Fibroblast of the aortic adventitia (primary cell): ENCODE data around the gene CD69. TPM values are rescaled to one million over a fixed set of nuclear protein-coding genes. Genes with fewer than 3 reads are reported as not detected.
"Not testable (repeated sequence)": the region's sequence is repeated elsewhere in the genome, so short reads cannot be mapped to it uniquely, and the experiment has no call there.

Experiments
- DNase-seq: peaks from one replicate; pipeline ENCODE4 v3.0.0-alpha.2; 2010; ENCODE audit warnings: low read depth
- H3K4me3 ChIP-seq: 2 replicates; pipeline ENCODE4 v1.5.1; 2011; ENCODE audit warnings: low read depth, mild to moderate bottlenecking, control low read depth, low read length, moderate library complexity
- total RNA-seq: library from RNA; depleted of rRNA; stranded (reverse); fragments of >200 nt; gene quantifications from 2 replicates; pipeline ENCODE4 v1.2.3, GENCODE V29; 2012; ENCODE audit warnings: low replicate concordance
- TF ChIP-seq, protein P1 (sequence below): IDR thresholded peaks from 2 replicates; pipeline ENCODE4 v1.5.1; 2011; ENCODE audit warnings: mild to moderate bottlenecking, low read length, control low read depth, inconsistent platforms; ENCODE audit not compliant: insufficient read depth

CD69 gene
- total RNA-seq, 1 donor, result not detected

DNA sequence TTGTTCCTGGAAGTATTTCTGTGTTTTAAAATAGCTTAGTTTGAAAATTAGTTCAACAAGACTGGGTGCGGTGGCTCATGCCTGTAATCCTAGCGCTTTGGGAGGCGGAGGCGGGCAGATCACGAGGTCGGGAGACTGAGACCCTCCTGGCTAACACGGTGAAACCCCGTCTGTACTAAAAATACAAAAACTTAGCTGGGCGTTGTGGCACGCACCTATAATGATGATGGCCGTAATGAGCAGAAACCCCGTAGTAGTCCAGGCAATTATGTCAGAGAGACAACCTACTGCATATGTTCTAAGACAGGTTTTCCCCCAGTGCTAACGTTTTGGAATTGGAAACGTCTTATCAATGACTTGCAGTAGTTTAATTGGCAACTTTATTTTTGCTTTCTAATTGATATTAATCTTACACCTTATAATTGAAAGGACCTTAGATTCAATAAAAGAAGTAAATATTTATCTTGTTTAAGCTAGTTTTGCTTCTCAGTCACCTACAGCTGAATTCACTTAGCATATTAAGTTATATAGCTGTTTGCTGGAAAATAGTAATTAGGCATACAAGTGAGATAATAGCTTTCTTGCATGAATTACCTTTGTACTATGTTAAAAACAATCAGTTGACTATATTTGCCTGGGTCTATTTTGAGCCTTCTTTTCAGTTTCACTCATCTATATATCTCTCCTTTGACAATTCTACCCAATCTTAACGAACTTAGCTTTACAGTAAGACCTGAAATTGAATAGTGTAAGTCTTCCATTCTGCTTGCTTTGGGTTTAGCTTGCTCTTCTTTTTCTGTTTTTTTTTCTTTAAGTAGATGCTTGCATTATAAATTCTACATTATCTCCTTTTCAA lies 43.4 kb downstream of the CD69 start:
- no peak overlapping the region for H3K4me3 ChIP-seq
- TF ChIP-seq, protein P1, sequence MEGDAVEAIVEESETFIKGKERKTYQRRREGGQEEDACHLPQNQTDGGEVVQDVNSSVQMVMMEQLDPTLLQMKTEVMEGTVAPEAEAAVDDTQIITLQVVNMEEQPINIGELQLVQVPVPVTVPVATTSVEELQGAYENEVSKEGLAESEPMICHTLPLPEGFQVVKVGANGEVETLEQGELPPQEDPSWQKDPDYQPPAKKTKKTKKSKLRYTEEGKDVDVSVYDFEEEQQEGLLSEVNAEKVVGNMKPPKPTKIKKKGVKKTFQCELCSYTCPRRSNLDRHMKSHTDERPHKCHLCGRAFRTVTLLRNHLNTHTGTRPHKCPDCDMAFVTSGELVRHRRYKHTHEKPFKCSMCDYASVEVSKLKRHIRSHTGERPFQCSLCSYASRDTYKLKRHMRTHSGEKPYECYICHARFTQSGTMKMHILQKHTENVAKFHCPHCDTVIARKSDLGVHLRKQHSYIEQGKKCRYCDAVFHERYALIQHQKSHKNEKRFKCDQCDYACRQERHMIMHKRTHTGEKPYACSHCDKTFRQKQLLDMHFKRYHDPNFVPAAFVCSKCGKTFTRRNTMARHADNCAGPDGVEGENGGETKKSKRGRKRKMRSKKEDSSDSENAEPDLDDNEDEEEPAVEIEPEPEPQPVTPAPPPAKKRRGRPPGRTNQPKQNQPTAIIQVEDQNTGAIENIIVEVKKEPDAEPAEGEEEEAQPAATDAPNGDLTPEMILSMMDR, result no peak
- DNase-seq, result no peak

DNA sequence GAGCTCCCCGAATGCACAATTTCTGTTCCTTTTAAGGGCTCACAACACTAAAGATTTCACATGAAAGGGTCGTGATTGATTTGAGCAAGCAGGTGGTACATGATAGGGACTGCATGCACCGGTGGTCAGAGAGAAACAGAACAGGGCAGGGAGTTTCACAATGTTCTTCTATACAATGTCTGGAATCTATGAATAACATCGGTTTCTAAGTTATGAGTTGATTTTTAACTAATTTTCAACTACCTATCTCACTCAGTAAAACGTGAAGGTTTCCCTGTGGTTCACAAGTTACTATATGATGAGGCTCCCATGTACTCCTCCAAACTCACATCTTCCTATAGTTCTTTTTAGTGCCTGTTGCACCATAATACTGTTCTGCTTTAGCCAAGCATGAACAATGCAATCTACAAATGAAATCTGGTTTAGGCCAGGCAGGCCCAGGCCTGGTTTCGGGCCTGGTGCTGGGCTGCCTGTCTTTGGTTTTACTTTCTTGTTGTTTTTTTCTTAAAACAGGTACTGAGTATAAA lies 47.6 kb downstream of the CD69 start:
- DNase-seq, H3K4me3 ChIP-seq: not testable (repeated sequence)

DNA sequence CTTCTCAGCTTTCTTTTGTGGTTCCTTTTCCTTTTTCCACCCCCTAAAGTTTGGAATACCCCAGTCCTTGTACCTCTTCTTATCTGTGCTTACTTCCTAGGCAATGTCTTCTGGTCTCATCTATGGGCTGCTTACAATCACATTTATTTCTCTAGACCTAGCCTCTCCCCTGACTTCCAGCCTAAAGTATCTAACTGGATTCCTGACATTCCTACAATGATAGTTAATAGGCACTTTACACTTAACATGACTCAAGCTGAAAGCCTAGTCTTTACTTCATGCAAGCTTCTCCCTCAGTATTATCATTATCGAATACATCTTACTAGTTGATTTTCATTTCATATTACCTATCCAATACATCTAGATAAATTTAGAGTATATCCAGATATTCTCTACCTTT lies 49.0 kb downstream of the CD69 start:
- H3K4me3 ChIP-seq, result no peak overlapping the region
- TF ChIP-seq, protein P1, result no peak
- DNase-seq, result no peak

DNA sequence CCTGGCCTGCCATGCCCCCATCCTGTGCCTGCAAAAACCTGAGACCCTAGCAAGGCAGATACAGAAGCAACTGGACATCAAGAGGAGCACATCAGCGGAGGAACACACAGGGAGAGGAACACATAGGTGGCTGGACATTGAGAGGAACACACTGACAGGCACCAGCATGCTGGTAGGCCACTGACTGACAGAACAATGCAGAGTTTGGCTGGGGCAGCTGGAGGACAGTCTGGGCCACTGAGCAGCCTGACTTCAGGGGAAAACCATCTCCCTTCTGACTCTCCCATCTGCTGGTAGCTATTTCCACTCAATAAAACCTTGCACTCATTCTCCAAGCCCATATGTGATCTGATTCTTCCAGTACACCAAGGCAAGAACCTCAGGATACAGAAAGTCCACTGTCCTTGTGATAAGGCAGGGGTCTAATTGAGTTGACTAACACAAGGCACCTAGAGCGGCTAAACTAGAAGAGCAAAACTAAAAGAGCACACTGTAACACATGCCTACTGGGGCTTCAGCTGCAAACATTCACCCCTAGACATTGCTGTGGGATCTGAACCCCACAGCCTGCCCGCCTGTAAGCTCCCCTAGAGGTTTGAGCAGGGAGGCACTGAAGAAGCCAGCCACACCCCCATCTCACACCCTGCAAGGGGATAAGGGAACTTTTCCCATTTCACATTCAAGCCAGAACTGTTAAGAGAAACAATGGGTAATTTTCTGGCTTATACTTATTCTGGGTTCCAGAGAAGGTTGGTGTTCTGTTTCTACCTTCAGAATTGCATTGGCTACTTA lies 49.9 kb downstream of the CD69 start:
- no peak for DNase-seq
- TF ChIP-seq, protein P1, result no peak
- no peak overlapping the region for H3K4me3 ChIP-seq

DNA sequence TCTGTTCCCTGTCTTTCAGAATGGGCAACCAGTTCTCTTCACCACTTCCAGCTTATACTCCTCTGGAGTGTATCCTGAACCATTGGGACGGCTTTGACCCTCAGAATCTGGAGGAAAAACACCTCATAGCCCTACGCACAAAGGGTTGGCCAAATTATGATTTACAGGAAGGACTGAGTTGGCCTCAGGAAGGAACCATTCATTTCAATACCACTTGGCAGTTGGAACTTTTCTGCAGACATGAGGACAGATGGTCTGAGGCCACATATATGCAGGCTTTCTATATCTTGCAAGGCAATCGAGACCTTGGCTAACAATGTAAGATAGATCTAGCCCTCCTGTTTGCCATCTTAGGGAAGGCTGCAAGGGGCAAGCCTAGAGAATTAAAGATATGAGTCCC lies 51.8 kb downstream of the CD69 start:
- TF ChIP-seq, protein P1, result no peak
- no peak overlapping the region for H3K4me3 ChIP-seq
- no peak for DNase-seq

DNA sequence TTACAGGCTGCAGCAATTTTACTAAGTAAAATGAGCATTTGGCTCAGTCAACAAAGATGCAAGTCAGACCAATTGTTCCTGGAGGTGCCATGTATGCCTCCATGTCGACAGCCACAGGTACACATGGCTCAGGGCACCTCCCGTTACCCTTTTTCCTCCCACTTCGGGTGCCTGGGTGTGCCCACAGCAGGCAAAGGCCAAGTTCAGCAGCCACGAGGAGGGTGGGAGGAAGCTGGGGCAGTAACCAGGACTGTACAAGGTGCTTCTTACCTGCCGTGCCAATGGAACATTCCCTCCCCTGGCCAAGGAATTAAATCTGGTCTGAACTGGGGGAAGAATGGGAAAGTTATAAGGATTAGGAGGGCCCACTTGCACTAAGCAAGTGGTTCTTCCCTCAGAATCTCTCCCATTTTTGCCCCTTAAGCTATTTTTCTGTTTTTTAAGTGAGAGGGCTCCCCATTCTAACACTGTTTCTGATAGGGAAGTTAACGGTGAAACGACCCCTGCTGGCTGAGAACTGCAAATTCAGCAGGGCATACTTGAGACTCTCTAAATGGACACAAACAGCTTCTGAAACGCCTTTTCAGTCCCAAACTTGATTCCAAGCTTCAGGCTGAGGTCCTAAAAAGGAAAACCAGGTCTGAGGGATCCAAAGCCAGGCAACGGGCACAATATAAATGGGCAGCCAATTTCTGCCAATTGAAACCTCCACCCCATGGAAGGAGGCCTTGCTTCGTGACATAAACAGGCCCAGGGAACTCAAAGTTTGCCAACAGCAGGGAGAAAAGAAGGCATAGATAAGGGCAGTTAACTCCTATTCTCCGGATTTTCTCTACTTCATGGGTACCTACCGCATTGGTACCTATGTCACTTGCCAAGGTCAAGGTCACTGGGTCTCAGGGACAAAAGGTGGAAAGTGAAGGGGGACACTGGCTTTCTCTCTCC lies 52.6 kb downstream of the CD69 start:
- DNase-seq, result peak; percentile 74
- H3K4me3 ChIP-seq, result no peak overlapping the region
- TF ChIP-seq, protein P1, result peak; percentile 84
